Umbilical cord (tissue), 2 donors: ENCODE results near the gene MYG1. TPM values are rescaled to one million over a fixed set of nuclear protein-coding genes. Genes with fewer than 3 reads are reported as not detected.
"Not testable (repeated sequence)": the region's sequence is repeated elsewhere in the genome, so short reads cannot be mapped to it uniquely, and the experiment has no call there.

Experiments
- DNase-seq: peaks from one replicate; pipeline ENCODE4 v3.0.0-alpha.2; 2015; ENCODE audit warnings: low spot score
- total RNA-seq: library from RNA; depleted of rRNA; stranded (reverse); fragments of >200 nt; gene quantifications from one replicate; pipeline ENCODE4 v1.2.3, GENCODE V29; 2014; ENCODE audit warnings: low replicate concordance; ENCODE audit not compliant: insufficient read depth

MYG1 gene
- total RNA-seq, 1 donor from 2014 or later, result 17.8 TPM

DNA sequence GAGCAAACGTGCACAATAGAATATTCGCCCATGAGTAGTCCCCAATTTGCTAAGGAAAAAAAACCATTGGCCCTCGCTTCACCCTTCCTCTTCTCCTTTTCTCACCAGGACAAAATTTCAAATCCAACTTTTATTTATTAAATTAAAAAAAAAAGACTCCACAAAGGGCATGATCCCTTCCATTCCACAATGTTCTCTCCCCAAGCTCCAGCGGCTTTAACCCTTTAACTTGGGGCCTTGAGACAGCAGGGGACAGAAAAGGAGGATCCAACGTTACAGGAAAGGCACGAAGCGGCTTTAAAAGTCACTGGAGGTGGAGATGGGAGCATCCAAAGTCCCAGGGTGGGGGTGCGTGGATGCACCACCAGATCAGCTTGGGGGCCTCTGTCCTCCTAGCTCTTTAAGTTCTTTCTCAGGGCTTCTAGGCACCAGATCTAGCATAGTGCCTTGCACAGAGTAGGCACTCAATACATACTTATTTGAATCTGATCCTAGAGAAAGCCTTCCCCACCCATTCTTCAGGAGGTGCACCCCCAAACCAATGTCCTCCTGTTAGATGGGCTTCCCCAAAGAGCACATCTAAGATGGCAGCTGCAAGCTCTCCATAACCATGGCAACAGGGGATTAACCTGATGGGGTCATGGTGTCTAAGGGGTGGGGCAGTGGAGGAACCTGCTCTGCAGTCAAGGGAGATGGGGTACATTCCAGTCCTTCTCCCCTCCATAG, 27.1 kb downstream of the MYG1 start:
- DNase-seq, result no peak

DNA sequence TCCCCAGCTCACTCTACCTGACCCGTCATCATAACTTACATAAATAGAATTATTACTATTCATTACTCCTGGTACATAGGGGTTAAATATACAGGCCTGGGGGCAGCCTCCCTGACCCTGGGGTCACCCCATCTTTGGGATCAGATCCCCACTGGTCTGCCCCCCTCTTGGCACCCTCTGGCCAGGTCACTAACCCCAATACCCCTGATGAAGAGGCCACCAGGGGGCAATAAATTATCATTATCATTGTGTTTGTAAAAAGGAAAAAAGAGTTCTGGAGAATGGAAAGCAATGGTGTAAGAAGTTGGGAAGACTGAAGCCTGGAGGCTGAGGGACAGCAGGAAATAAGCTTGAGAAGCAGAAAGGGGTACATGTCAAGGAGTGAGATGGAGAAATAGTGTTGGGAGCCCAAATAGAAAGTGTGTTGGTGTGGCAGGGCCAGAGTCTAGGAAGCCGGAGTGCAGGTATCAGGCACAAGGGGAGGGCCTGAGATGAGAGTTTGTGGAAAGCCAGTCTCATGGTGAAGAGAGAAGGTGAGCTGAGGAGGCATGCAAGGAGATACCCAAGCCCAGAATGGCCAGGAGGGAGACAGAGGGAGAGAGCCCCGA, 28.0 kb downstream of the MYG1 start:
- DNase-seq, result peak; percentile 36

DNA sequence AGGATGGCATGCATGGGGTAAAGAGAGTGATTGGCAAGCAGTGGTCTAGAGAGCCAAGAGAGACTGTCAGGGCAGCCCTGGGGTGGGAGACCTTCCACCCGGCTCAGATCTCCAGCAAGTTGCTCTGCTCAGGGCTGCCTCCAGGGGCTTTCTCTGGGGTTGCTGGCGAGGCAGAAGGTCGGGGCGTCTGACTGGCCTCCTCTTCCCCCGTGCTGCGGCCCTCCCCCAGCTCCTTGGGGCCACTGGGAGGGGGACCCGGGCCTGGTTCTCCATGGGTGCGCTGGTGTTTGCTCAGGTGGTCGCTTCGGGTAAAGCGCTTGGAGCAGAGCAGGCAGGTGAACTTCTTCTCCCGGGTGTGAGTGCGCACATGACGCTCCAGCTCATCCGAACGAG, 28.5 kb downstream of the MYG1 start:
- no peak for DNase-seq

DNA sequence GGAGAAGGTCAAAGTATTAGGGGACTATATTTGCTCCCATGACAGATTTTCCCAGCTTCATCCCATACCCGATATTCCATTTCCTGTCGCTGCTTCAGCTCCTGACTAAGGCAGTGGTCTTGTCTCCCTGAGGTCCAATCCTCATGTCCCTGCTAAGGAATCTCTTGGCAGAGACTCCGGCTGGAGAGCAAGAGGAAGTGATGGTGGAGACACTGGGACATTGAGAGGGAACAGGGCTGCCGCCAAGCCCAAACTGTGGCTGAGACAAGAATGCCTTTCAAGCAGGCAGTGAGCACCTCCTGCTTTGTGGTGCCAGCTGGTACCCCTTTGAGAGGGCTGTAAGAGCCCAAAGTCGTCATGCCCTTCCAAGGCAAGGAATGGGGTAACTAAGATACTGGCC, 31.2 kb downstream of the MYG1 start:
- DNase-seq, result no peak

DNA sequence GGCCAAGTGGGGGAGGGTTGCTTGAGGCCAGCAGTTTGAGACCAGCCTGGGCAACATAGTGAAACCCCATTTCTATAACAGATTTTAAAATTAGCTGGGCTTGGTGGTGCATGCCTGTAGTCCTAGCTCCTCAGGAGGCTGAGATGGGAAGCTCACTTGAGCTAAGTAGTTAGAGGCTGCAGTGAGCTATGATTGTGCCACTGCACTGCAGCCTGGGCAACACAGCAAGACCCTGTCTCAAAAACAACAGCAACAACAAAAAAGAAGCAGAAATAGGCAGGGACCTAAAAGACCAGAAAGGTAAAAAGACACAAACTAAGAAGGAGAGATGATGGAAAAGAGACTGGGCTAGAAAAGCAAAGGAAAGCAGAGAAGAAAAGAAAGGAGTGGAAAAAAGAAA, 32.8 kb downstream of the MYG1 start:
- not testable (repeated sequence) for DNase-seq

DNA sequence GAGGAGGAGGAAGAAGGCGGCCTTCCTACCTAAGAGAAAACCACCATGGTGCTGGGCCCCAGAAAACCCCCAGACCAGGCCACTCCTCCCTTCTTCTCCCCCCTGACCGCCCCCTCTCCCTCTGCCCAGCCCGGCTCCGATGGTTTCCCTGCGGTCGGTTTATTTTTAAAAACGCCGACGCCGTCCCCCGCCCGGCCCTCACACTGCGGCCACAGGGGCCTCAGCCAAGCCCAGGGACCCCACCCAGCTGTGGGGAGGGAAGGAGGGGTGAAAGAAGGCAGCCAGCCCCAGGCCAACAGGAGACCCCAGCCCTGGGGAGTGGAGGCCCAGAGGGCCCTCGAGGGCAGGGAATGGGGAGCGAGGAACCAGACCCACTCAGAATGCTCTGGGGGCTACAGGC, 33.2 kb downstream of the MYG1 start:
- DNase-seq, result no peak

DNA sequence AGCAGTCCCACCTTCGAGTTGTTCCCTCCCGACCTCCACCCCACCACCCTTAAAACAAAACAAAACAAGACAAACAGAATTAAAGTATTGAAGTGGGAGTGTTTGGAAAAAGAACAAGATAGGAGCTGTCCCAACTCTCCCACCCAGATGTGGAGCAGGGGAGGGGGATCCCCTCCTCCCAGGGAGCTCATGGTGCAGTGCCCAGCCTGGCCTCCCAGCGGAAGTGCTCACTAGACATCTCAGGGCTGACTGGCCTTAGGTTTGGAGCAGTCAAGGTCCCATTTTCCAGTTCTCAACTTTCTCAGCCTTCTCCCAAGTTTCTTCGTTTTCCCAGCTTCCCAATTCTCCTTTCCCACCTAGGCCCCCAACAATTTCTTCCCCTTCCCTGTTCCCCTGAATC, 33.8 kb downstream of the MYG1 start:
- DNase-seq, result no peak

DNA sequence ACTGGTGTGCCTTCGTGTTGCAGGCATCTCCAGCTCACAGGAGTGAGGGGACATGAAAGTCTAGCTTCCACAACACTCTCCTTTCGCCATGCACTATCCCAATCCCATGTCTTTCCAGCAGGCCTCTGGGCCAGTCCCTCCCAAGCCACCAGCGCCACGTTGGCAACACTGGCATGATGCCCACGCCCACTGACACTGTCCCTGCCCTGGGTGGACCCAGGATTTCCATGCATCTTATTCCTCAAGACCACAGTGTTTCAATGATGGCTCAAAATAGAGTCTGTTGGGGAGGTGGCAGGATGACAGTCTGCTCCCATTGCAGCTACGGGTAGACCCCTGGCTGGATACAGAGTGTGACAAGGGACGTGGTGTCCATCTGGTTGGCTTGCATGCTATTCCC, 34.4 kb downstream of the MYG1 start:
- DNase-seq, result no peak

DNA sequence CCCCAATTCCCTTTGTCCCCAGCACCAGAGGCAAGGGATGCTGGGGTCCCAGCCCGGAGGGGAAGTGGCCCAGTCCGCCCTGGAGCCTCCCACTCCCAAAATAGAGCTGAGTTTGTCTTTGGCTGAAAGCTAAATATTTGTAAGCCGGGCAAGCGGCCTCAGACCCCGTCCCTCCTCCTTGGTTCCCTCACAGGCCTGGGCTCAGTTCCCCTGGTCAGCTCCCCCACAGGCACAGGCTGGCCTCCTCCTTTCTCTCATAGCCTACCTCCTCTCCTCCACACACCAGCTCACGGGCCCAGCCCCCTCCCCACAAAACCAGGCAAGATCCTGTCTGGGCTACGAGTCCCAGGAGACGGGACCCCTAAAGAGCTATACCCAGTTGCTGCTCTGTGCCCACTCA, 35.3 kb downstream of the MYG1 start:
- no peak for DNase-seq

DNA sequence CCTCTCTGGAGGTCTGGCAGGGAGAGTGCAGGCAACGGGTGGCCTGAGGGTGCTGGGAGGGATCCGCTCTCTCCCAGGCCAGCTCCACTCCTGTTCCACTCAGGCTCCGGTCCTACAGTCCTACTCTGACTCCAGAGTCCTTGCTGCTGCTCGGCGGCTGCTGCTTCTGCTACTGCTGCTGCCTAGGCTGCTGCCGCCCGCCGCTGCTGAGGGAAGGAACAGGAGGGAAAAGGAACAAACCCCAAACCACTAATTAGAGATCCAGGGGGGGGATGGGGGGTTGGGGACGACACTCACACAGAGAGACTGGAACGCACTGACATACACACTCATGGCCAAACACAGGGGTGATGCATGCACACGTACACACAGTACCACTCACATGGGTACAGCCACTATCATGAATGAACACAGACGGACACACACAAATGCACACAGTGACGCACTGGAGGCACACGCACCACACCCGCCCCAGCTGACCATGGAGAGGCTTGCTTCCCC, 36.7 kb downstream of the MYG1 start, which contains the start of gene SP7:
Gene SP7 (minus strand): TSS at position 174 of the 501 bp plus-strand sequence. CDS start 708 bp downstream, outside the sequence.
- peak; percentile 46 for DNase-seq

DNA sequence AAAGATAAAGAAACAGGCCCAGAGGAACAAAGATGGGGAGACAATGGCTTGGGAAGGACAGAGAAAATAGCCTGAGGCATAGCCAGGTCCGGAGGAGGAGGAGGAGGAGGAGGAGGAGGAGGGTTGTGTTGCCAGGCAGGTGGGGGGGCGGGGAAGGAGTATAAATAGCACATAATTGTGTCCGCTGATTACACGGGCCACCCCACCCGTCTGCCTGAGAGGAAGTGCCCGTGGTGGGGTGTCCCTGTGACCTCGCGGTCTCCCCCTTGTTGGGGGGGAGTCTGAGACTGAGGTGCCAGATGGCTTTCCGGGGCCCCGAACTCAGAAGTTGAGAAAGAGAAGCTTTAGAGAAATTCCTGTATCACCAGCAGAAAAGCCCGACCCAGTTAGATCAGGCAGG, 38.5 kb downstream of the MYG1 start:
- DNase-seq, result no peak

DNA sequence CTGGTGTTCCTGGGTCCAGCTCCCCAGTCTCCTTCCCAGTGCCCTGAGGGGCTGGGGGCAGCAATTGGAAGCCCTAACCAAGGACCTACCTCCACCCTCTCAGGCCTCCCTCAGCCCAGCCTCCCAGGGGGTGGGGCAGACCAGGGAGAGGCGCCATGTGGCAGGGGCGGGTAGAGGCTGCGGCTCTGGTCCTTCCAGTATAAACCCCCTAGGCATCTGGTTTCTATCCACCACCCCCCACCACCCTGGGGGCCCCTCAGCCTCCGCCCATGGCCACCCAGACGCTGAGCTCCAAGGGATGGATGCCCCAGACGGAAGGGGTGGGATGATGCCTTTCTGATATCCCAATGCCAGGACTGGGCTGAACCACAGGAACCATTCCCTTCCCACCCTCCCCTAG, 39.4 kb downstream of the MYG1 start:
- DNase-seq, result peak; percentile 92

DNA sequence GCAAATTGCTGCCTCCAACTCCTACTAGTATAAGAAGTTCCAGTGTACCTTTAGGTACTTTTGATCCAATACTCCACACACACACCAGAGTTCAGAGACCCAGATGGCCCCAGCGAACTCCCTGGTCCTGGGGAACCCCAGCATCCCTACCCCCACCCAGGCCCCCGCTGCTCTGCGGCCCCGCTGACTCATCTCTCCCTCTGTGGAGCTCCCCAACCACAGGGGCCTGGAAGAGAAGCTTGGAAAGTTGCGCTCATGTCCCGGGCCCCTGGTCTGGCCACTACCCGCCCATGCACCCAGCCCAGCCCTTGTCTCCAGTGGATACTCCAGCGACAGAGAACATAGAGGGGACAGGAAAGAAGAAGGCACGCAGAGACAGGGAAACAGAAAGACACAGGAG, 40.9 kb downstream of the MYG1 start:
- DNase-seq, result no peak

DNA sequence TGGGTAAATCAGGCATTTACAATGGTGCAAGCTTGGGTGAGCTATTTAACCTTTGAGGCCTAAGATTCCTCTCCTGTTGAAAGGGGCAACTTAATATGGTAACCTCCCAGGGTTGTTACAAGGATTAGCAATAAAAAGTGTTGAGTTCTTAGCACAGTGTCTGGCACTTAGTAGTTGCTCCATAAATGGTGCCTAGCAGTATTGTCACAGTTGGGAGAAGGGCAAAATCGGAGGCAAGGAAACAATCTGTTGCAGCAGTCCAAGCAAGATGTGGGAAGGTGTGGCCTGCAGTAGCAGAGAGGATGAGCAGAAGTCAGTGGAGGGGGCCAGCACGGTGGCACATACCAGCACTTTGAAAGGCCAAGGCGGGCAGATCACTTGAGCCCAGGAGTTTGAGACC, 44.0 kb downstream of the MYG1 start:
- no peak for DNase-seq

DNA sequence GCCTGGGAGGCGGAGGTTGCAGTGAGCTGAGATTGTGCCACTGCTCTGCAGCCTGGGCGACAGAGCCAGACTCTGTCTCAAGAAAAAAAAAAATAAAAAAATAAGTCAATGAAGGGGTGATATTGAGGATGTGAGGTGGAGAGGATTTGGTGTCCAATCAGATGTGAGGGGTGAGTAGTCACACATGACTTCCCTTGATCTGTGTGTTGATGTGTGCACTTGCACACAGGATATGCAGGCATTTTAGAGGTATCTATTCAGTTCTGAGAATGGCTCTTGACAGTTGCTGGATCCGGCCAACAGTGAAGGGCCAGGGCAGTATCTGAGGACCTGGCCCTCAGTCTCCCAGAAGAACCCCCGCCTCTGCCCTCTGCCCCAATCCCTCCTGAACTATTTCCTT, 44.5 kb downstream of the MYG1 start:
- no peak for DNase-seq

DNA sequence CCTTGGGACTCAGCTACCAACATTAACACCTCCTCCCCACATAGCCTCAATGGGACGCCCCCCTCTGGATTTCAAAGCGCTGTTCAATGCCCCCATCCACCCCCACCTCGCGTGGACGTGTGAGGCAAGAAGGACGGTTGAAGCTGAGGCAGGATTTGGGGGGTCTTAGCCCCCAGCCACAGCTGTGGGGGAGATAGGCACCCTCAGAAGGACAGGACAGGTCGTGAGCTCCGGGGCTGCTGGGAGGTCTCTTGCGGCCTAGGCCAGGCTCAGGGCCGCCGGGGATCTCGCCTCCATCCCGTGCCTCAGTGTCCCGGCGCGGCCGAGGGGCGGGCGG, 45.0 kb downstream of the MYG1 start:
- DNase-seq, result no peak

DNA sequence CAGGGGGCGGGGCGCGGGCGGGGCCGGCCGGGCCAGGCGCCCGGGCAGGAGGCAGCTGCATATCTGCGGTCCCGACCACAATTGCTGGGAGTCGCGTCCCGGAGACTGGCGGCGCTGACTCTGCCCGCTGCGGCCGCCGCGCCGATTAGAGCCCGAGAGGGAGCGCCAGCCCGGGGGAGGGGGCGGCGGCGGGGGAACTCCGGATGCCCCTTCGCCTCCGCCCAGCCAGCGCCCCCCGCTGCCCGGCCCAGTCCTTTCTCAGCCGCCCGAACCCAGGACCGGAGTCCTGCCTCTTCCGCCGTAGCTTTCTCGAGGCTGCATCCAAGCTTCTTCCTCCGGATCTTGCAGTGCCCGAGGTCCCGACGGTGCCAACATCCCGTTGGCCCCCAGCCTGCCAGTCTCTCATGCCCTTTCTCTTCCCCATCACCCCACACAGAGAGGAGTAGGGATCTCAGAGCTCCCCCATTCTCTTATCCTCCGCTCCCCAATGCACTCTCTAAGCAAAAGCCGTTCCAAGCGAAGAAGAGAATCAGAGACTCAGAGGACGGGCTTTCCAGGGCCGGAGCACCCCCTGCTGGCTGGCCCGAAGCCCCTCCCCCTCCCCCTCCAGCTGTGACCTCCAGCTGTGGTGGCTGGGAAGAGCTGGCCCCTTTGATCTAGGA, 45.5 kb downstream of the MYG1 start:
- DNase-seq, result peak; percentile 86

DNA sequence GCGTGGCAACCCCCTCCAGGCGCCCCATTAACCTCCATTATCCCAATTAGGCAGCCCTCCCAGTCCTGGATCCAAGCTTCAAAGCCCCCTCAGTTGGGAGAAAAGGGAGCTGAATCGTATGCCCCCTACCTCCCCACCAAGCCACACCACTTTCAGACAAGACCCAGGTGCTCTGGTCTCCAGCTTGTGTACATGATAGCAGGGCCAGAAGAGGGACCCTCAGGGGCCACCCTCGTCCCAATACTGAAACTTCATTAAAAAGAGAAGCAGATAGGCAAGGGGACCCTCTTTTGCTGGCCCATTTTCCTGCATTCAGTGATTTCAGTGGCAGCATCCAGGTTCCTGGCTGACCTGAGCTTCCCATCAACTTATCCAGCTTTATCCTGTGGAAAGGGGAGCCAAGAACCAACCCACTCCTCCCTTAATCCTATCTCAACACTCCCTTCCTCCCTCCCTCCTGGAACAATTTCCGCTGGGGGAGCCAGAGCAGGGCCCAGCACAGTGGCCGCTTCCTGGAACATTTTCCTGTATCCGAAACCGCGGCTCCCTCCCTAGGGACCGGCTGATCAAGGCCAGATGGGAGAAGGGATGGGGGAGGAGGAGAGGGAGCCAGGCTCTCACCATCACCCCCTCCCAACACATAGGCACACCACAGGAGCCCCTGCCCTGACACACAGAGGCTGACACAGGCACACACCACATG, 46.1 kb downstream of the MYG1 start:
- peak; percentile 54 for DNase-seq

DNA sequence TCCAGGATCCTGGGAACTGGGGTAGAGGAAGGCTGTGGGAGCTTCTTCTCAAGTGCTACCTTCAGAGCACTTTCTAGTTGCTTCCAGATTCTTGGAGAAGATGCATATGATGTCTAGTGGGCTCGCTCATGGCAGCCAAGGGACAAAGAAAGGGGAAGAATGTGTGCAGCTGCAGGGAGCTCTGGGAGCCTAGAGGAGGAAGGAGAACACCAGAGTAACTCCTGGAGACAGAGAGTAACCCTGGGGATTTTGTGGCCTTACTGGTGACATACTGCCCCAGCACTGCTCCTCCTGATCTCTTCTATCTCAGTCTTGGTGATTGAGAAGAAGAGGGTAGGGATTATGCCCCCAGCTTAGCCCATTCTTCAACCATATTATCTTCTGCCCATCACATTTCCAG, 47.0 kb downstream of the MYG1 start:
- DNase-seq, result no peak

DNA sequence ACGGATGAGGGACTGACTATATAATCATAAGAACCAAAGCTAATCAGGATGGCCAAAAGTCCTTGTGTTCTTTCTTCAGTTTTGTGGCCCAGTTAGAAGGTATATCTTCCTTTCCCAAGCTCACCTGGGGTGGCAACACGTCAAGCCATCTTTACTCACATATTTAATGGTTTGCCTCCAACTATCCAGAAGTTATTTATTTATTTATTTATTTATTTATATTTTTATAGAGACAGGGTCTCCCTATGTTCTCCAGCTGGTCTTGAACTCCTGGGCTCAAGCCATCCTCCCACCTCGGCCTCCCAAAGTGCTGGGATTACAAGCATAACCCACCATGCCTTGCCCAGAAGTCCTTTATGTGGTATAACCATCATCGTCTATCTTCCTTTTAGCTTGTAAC, 48.4 kb downstream of the MYG1 start:
- DNase-seq, result no peak

DNA sequence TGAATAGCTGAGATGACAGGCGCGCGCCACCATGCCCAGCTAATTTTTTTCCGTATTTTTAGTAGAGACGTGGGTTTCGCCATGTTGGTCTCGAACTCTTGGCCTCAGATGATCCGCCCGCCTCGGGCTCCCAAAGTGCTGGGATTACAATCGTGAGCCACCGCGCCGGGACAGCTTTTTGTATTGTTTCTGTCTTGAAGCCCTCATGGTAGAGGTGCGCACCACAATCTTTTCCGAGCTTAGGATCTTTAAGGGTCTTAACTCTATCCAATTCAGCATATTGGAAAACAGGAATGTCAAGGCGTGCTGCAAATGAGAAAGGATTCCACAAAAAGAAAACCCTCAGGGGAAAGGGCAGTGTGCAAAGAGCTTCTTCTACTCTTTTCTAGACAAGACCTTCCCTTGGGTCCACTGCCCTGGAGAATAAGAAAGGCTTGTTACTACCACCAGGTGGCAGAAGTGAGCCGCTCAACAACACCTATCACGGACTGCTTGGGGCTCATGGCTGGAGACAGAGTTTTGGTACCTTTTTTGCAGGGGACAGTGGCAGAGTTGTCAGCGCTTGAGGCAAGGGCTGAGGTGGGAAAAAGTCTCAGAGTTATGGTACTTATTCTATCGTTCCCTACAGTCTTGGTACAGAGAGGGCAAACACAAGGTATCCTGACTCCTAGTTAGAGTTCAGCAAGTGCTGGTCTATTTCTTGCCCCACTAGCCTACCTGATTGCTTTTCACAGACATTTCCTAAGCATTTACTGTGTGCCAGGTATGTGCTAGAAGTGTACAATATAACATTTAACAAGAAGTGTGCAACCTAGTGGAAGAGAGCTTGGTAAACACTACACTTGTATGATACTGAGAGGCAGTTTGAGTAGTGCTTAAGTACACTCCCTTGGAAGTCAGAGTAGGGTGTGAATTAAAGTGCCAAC, 53.1 kb downstream of the MYG1 start:
- peak; percentile 90 for DNase-seq
